Stimulated activated memory B cell treated with anti-CD40 and anti-IgM and Interleukin-4, amounts not matched to agents 10 μg/mL and 1 μg/mL and 100 μg/mL, for 72 hours (primary cell): ENCODE data around the gene FHIT.

ENCODE experiments used
- ATAC-seq: fragments of 150-1000 bp; cut with Tn5 transposase; 2 replicates; pipeline ENCODE4 v1.10.0; 2021
- H3K27ac Mint-ChIP-seq: one replicate; pipeline ENCODE4 v1.8.0; 2022; ENCODE audit warnings: mild to moderate bottlenecking, mixed read lengths
- H3K27me3 Mint-ChIP-seq: one replicate; pipeline ENCODE4 v1.8.0; 2022; ENCODE audit warnings: mixed read lengths
- H3K36me3 Mint-ChIP-seq: one replicate; pipeline ENCODE4 v1.8.0; 2022; ENCODE audit warnings: mixed read lengths
- H3K4me1 Mint-ChIP-seq: one replicate; pipeline ENCODE4 v1.8.0; 2022; ENCODE audit warnings: mixed read lengths
- H3K4me3 Mint-ChIP-seq: one replicate; pipeline ENCODE4 v1.8.0; 2022; ENCODE audit warnings: mild to moderate bottlenecking, moderate library complexity, mixed read lengths
- H3K9me3 Mint-ChIP-seq: one replicate; pipeline ENCODE4 v1.8.0; 2022; ENCODE audit warnings: mixed read lengths

FHIT gene

GRCh38 chr3:59764171-59764570 lies 1487.1 kb downstream of the FHIT start:
- ATAC-seq = no peak
- H3K27ac Mint-ChIP-seq = no peak overlapping the region
- H3K4me3 Mint-ChIP-seq = no peak overlapping the region
- H3K27me3 Mint-ChIP-seq = no peaks in the 10 kb centered on the region
- H3K9me3 Mint-ChIP-seq = no peaks in the 10 kb centered on the region
- no peaks in the 10 kb centered on the region for H3K36me3 Mint-ChIP-seq
- peaks cover under 1% of the 10 kb centered on the region for H3K4me1 Mint-ChIP-seq

GRCh38 chr3:59762941-59763340 lies 1488.3 kb downstream of the FHIT start:
- no peak for ATAC-seq
- H3K4me3 Mint-ChIP-seq = no peak overlapping the region
- no peaks in the 10 kb centered on the region for H3K9me3 Mint-ChIP-seq
- H3K27me3 Mint-ChIP-seq = no peaks in the 10 kb centered on the region
- peaks cover 6% of the 10 kb centered on the region for H3K4me1 Mint-ChIP-seq
- H3K36me3 Mint-ChIP-seq = no peaks in the 10 kb centered on the region
- H3K27ac Mint-ChIP-seq = no peak overlapping the region

- H3K4me1 Mint-ChIP-seq = peaks cover 6% of the 10 kb centered on the region
- H3K27ac Mint-ChIP-seq = no peak overlapping the region
- no peak overlapping the region for H3K4me3 Mint-ChIP-seq
- no peak for ATAC-seq
- no peaks in the 10 kb centered on the region for H3K9me3 Mint-ChIP-seq
- H3K27me3 Mint-ChIP-seq = no peaks in the 10 kb centered on the region
- no peaks in the 10 kb centered on the region for H3K36me3 Mint-ChIP-seq
Measured at GRCh38 chr3:59759298-59760031, 1491.8 kb downstream of the FHIT start.

DNA sequence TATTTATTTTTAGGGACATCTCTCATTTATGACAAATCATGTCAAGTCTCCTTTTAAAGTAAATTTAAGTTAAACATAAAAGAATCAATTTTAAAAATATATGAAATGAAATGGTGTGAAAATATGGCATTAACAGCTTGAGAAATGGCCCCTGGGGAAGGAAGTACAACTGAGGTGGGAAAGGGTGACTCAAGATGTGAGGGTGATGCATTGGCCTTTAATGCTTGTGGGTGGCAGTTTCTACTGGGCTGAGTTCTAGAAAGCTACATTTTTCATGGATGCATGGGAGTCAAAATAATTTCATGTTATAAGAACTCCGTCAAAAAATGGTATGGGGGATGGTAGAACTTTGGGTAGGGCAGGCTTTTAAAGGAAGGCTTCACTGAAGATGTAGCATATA lies 1492.6 kb downstream of the FHIT start:
- H3K4me1 Mint-ChIP-seq = peaks cover 6% of the 10 kb centered on the region

DNA sequence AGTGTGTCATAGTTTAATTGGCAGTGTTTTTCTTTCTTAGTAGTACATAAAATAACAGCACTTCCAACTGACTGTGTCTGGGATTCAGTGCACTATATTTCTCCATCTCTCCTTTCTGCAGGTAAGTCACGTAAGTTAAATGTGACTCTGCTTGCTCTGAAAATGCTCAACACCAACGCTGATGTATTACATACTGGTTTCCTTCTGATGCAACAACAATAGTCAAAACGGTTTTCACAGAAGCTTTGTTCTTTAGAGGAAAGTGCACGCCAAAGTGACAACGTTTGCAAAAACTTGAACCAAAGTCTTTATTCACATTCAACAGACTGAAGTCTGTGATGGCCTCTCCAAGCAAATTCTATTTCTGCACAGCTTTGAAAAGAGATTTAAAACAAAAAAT lies 1494.3 kb downstream of the FHIT start:
- H3K27ac Mint-ChIP-seq = no peak overlapping the region
- peaks cover 6% of the 10 kb centered on the region for H3K4me1 Mint-ChIP-seq
- no peak overlapping the region for H3K4me3 Mint-ChIP-seq
- H3K36me3 Mint-ChIP-seq = no peaks in the 10 kb centered on the region
- no peaks in the 10 kb centered on the region for H3K9me3 Mint-ChIP-seq
- ATAC-seq = no peak
- no peaks in the 10 kb centered on the region for H3K27me3 Mint-ChIP-seq

More for the DNA sequence above, 1492.6 kb downstream of the FHIT start:
- H3K4me3 Mint-ChIP-seq = no peak overlapping the region
- H3K9me3 Mint-ChIP-seq = no peaks in the 10 kb centered on the region
- H3K27ac Mint-ChIP-seq = no peak overlapping the region
- no peak for ATAC-seq
- no peaks in the 10 kb centered on the region for H3K36me3 Mint-ChIP-seq
- no peaks in the 10 kb centered on the region for H3K27me3 Mint-ChIP-seq

- Mint-ChIP-seq H3K4me1 (peaks cover 6% of the 10 kb centered on the region), H3K4me3 (no peak overlapping the region), H3K36me3 (no peaks in the 10 kb centered on the region), H3K9me3 (no peaks in the 10 kb centered on the region), H3K27me3 (no peaks in the 10 kb centered on the region), H3K27ac (no peak overlapping the region)
- ATAC-seq = no peak
Measured at GRCh38 chr3:59754456-59755129, 1496.7 kb downstream of the FHIT start.

- Mint-ChIP-seq H3K36me3 (no peaks in the 10 kb centered on the region), H3K27ac (no peak overlapping the region), H3K4me1 (peaks cover 3% of the 10 kb centered on the region), H3K9me3 (no peaks in the 10 kb centered on the region), H3K4me3 (no peak overlapping the region), H3K27me3 (no peaks in the 10 kb centered on the region)
- ATAC-seq = no peak
Measured at GRCh38 chr3:59753808-59754450, 1497.3 kb downstream of the FHIT start.

DNA sequence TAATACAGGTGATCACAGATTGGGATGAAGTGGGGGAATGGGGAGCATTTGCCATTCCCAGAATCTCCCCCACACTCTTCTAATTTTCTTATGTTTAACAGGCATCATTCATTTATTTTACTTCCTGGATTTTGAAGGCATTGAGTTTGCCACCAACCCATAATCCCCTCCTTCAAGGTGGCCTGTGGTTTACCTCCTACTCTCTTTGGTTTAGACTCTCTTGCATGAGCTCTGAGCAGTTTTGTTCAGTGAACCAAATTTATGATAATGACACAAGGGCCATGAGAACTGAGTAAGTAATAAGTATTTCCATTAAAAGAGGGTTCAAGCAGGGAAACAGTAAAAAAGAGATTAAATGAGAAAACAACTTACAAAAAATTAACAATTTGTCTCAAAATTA lies 1498.3 kb downstream of the FHIT start:
- Mint-ChIP-seq H3K27ac (no peak overlapping the region), H3K9me3 (no peaks in the 10 kb centered on the region), H3K4me1 (no peaks in the 10 kb centered on the region), H3K36me3 (no peaks in the 10 kb centered on the region), H3K27me3 (no peaks in the 10 kb centered on the region), H3K4me3 (no peak overlapping the region)
- ATAC-seq = no peak

DNA sequence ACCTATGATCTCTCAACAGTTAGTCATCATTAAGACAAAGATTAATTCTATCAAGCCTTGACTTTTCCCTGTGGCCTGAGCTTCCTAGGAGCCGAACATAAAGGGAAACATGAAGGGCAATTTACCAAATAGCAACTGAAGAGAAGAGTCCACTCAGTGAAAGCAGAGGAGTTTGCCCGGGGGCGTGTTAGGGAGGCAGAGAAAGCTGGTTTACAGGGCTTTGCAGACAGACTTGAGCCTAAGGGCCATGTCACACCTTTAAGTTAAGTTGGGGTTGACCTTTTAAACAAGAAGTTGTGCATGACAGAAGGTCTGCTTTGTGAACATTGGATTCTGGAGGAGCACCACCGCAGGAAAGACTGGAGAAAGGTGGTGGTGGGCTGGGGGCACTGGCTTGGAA lies 1499.6 kb downstream of the FHIT start:
- no peak overlapping the region for H3K27ac Mint-ChIP-seq
- no peaks in the 10 kb centered on the region for H3K27me3 Mint-ChIP-seq
- H3K9me3 Mint-ChIP-seq = no peaks in the 10 kb centered on the region
- no peaks in the 10 kb centered on the region for H3K4me1 Mint-ChIP-seq
- no peak overlapping the region for H3K4me3 Mint-ChIP-seq
- no peaks in the 10 kb centered on the region for H3K36me3 Mint-ChIP-seq
- ATAC-seq = no peak

DNA sequence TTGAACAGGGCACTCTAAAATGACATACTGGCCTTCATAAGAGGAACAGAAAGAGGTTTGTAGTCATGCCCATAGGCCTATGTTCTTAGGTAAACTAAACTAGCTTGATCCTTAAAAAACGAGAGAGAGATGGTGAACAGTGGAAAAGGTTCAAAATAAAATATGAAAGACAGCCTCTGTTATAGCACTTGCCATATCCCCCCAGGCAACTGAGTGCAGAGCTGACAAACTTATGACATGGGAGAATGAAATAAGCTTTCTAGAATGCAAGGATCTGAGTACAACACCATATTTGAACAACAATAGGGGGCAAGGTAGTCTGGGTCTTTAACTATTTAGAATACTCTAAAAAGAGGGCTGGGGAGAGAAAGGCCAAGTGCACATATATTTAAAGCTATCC lies 1500.9 kb downstream of the FHIT start:
- Mint-ChIP-seq H3K9me3 (no peaks in the 10 kb centered on the region), H3K4me3 (no peak overlapping the region), H3K27me3 (no peaks in the 10 kb centered on the region), H3K27ac (no peak overlapping the region), H3K36me3 (no peaks in the 10 kb centered on the region), H3K4me1 (no peaks in the 10 kb centered on the region)
- ATAC-seq = no peak

DNA sequence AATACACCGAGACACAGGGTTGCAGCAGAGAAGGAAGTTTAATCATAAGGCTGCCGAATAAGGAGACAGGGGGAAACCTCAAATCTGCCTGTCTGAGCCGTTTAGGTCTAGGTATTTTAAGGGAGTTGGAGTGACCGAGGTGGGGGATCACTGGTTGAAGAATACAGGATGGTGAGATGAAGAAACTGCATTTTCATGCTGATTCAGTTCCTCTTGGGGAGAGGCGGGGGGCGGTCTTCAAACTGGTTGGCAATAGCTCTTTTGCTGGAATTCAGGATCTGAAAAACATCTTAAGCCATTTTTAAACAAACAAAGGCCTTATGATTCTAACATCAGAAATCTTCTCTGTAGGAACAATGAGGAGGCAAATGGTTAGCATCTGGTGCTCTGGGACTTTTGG lies 1502.0 kb downstream of the FHIT start:
- no peak for ATAC-seq
- Mint-ChIP-seq H3K27ac (no peak overlapping the region), H3K4me1 (no peaks in the 10 kb centered on the region), H3K9me3 (no peaks in the 10 kb centered on the region), H3K4me3 (no peak overlapping the region), H3K36me3 (no peaks in the 10 kb centered on the region), H3K27me3 (no peaks in the 10 kb centered on the region)

- no peak overlapping the region for H3K27ac Mint-ChIP-seq
- H3K4me3 Mint-ChIP-seq = no peak overlapping the region
- no peaks in the 10 kb centered on the region for H3K9me3 Mint-ChIP-seq
- no peak for ATAC-seq
- peaks cover 10% of the 10 kb centered on the region for H3K27me3 Mint-ChIP-seq
- H3K4me1 Mint-ChIP-seq = no peaks in the 10 kb centered on the region
- H3K36me3 Mint-ChIP-seq = no peaks in the 10 kb centered on the region
Measured at GRCh38 chr3:59746585-59746984, 1504.7 kb downstream of the FHIT start.

DNA sequence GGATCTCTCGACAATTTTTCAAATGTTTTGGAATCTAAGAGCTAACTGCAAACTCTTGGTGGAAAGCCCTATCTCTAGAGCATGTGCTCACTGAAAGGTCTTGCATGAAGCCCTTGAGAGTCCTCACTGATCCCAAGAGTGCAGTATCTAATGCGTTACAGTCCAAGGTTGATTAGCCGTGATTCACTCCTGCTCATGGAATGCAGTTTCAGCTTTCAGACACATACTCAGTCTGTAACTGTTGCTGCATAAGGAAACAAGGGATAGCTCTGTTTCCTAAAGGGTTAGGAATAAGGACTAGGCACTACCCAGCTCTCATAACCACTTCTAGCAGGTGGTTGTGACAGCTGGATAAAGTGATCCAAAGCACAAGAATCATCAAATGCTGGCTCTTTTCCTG lies 1514.0 kb downstream of the FHIT start:
- peaks cover 8% of the 10 kb centered on the region for H3K4me1 Mint-ChIP-seq
- H3K9me3 Mint-ChIP-seq = no peaks in the 10 kb centered on the region
- no peak for ATAC-seq
- H3K27me3 Mint-ChIP-seq = peaks cover 9% of the 10 kb centered on the region
- H3K4me3 Mint-ChIP-seq = no peak overlapping the region
- H3K27ac Mint-ChIP-seq = no peak overlapping the region
- H3K36me3 Mint-ChIP-seq = no peaks in the 10 kb centered on the region

GRCh38 chr3:59734061-59734460 lies 1517.2 kb downstream of the FHIT start:
- H3K36me3 Mint-ChIP-seq = no peaks in the 10 kb centered on the region
- ATAC-seq = no peak
- no peaks in the 10 kb centered on the region for H3K27me3 Mint-ChIP-seq
- H3K27ac Mint-ChIP-seq = no peak overlapping the region
- H3K4me1 Mint-ChIP-seq = peaks cover 19% of the 10 kb centered on the region
- no peak overlapping the region for H3K4me3 Mint-ChIP-seq
- H3K9me3 Mint-ChIP-seq = no peaks in the 10 kb centered on the region

DNA sequence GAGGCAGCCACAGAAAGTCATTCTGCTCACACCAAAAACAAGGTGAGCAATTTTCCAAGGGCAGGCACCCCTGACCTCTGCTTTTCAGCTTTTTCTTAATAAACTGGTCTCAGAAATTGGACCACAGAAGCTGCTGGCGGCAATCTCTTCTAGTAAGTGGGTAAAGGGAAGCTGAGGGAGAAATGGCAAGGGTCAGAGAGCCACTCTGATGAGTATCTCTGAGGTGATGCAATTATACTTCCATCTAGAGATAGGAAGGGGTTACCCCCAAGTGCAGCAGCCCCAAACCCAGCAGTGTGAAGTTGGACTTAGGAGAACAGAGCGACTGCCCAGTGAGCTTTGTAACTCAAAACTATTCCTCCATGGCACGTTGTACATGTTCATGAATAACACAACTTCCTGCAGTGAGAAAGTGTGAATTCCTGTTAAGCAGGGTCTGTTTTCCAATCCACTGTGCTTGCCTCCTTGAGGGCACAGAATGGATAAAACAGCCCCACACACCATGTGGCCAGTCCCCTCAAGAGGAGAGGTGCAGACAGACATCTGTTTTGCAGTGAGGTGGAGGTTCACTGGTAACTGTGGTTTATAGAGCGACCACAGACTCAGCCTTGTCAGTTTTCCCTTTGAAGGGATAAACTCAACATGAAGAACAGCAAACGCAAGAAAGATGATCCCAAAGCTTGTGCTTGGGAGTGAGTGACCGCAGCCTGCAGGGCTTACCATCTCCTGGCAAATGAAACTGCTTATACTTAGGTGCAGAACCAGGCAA lies 1518.0 kb downstream of the FHIT start:
- no peaks in the 10 kb centered on the region for H3K27me3 Mint-ChIP-seq
- H3K27ac Mint-ChIP-seq = no peak overlapping the region
- H3K4me1 Mint-ChIP-seq = peaks cover 19% of the 10 kb centered on the region
- no peaks in the 10 kb centered on the region for H3K9me3 Mint-ChIP-seq
- H3K4me3 Mint-ChIP-seq = no peak overlapping the region
- H3K36me3 Mint-ChIP-seq = no peaks in the 10 kb centered on the region
- ATAC-seq = no peak
